Upper lobe of left lung (tissue), 4 donors: ENCODE measurements around the gene CARF.

Source experiments
- CTCF ChIP-seq, 6 experiments: fragments of 450-650 bp in 4 of 6; fragments of 200-600 bp in 2 of 6; sonication (generic) in 2 of 6; IDR thresholded peaks; one replicate each; pipeline ENCODE4 v1.5.1; 2016 to 2019; ENCODE audit warnings: antibody characterized with exemption in 6 of 6
- EP300 ChIP-seq, 4 donors: sonication (generic); formaldehyde crosslinking; IDR thresholded peaks; one replicate each; pipeline ENCODE4 v1.5.1; 2017; ENCODE audit warnings: antibody characterized with exemption in 4 of 4, control low read depth in 2 of 4
- POLR2A ChIP-seq, 4 donors: fragments of 450-650 bp; IDR thresholded peaks; one replicate each; pipeline ENCODE4 v1.5.1; 2016 to 2017; ENCODE audit warnings: antibody characterized with exemption in 4 of 4, mild to moderate bottlenecking in 2 of 4
- POLR2AphosphoS5 ChIP-seq, 2 donors: sonication (generic); formaldehyde crosslinking; IDR thresholded peaks; one replicate each; pipeline ENCODE4 v1.5.1; 2017; ENCODE audit warnings: antibody characterized with exemption in 2 of 2

GRCh38 chr2:202871300-202872141, 40.6 kb upstream of the CARF start, which contains the start of gene ICA1L:
- TF ChIP-seq CTCF (IDR thresholded peaks at IDR 0.05) = no peak
- no peak for TF ChIP-seq POLR2A (IDR thresholded peaks at IDR 0.05)
- TF ChIP-seq EP300 (IDR thresholded peaks at IDR 0.05) = no peak
- no peak for TF ChIP-seq POLR2AphosphoS5 (IDR thresholded peaks at IDR 0.05)
